ENCODE measurements around the gene DAZ3.
"Not testable (repeated sequence)": the region's sequence is repeated elsewhere in the genome, so short reads cannot be mapped to it uniquely, and the experiment has no call there.

The DAZ3 gene

GRCh38 chrY:24813293-24813692 is at the start of gene DAZ3:
TSS of gene DAZ3 (minus strand) at chrY:24813393. CDS start at chrY:24813185, 208 bp downstream.
- not testable (repeated sequence) for DNase-seq

- DNase-seq = not testable (repeated sequence)
Measured at GRCh38 chrY:24833619-24834018, 20.4 kb upstream of the DAZ3 start, which contains the start of gene DAZ4. TSS of gene DAZ4 (plus strand) at chrY:24833919. CDS start at chrY:24834127, 208 bp downstream.

- DNase-seq = not testable (repeated sequence)
Measured at GRCh38 chrY:24825069-24825468, 11.9 kb upstream of the DAZ3 start.

- DNase-seq = not testable (repeated sequence)
Measured at GRCh38 chrY:24824184-24824879, 11.1 kb upstream of the DAZ3 start.

GRCh38 chrY:24821836-24822235 is 8.6 kb upstream of the DAZ3 start:
- not testable (repeated sequence) for DNase-seq

Data from GDM1 (cell line).